ENCODE results near the gene GDA. TPM values are rescaled to one million over a fixed set of nuclear protein-coding genes. Genes with fewer than 3 reads are reported as not detected.

The GDA gene
- total and polyA plus RNA-seq, 9 of the 15 experiments (the other 6 are each of a cell fraction or from before 2014, with no cell fraction given), result 4.5 to 18.0 (median 12.7) TPM

- Histone ChIP-seq H3K4me1 (replicated peaks in 1 of 2; ENCODE audit: control insufficient read depth in 2 of 2, insufficient read depth in 2 of 2, low read length in 2 of 2) (no peaks in the 10 kb centered on the region), H4K20me1 (replicated peaks; ENCODE audit: control insufficient read depth, insufficient read depth, low read length) (no peaks in the 10 kb centered on the region), H2AFZ (ENCODE audit: low read depth, low read length) (no peak overlapping the region), H3K36me3 (ENCODE audit: control insufficient read depth, insufficient read depth, low read length) (no peaks in the 10 kb centered on the region), H3K9me1 (ENCODE audit: control insufficient read depth, insufficient read depth, low read length) (no peaks in the 10 kb centered on the region), H3K4me2 (ENCODE audit: insufficient read depth, low read length) (no peak overlapping the region), H3K4me3 (no peak overlapping the region), H3K27me3 (ENCODE audit: control insufficient read depth in 2 of 2, insufficient read depth in 2 of 2, low read length in 2 of 2) (no peaks in the 10 kb centered on the region; a peak in 3 of 5 replicates), H3K27ac (ENCODE audit: extremely low read depth, low read depth, low read length) (no peak overlapping the region), H3K9ac (ENCODE audit: insufficient read depth in 1 of 2, low read depth in 2 of 2, low read length in 2 of 2) (no peak overlapping the region), H3K79me2 (ENCODE audit: control insufficient read depth, insufficient read depth, low read length) (no peaks in the 10 kb centered on the region), H3K9me3 (replicated peaks; ENCODE audit: control insufficient read depth, insufficient read depth, low read depth, low read length) (no peaks in the 10 kb centered on the region)
- POLR2A ChIA-PET, result interaction anchor here (2.1 kb wide), 1 partner anchor 10 kb away, joined by 4 read pairs; no protein-coding TSS in a partner anchor
- DNase-seq (ENCODE audit: extremely low read depth in 1 of 4, low spot score in 3 of 4) (no peak), ATAC-seq (no peak), FAIRE-seq (no peak)
- 0% methylated on average over 2 of the region's 2 CpGs for WGBS (ENCODE audit: insufficient coverage, low coverage, missing lambda C conversion rate)
- TF ChIP-seq PREB (CRISPR knock-in tag; IDR thresholded peaks at IDR 0.05), result no peak
- TF ChIP-seq MLX (CRISPR knock-in tag; conservative IDR thresholded peaks at IDR 0.05), result no peak
- TF ChIP-seq MTA3 (IDR thresholded peaks at IDR 0.05; ENCODE audit: borderline replicate concordance), result no peak
- no peak for TF ChIP-seq E2F4 (CRISPR knock-in tag; IDR thresholded peaks at IDR 0.05; ENCODE audit: low read depth)
- no peak for TF ChIP-seq SRF (CRISPR knock-in tag; IDR thresholded peaks at IDR 0.05)
- no peak for TF ChIP-seq SRSF7 (optimal IDR thresholded peaks at IDR 0.05; ENCODE audit: low read depth, low read length)
- intact Hi-C loops (cut with micrococcal nuclease), result no loop called here
- CTCF ChIA-PET (ENCODE audit: low intra/inter-chr PET ratio), result no interaction called here
- BruUV-seq (replicated peaks), result no TSS peak
- in situ Hi-C loops (cut with MboI), result loop anchor here (25.0 kb wide), 2 partner anchors 450 to 1350 kb away; no protein-coding TSS in a partner anchor
These were observed 112.8 kb downstream of the GDA start for GRCh38 chr9:72262063-72262462.
